GM21737 (cell line): ENCODE results near the gene IGFBP5.

ENCODE experiments used
- ATAC-seq: cut with Tn5 transposase; IDR thresholded peaks from one replicate; pipeline ENCODE4 v1.9.1; 2021; ENCODE audit warnings: mild to moderate bottlenecking, moderate library complexity; ENCODE audit not compliant: unreplicated experiment

The IGFBP5 gene

DNA sequence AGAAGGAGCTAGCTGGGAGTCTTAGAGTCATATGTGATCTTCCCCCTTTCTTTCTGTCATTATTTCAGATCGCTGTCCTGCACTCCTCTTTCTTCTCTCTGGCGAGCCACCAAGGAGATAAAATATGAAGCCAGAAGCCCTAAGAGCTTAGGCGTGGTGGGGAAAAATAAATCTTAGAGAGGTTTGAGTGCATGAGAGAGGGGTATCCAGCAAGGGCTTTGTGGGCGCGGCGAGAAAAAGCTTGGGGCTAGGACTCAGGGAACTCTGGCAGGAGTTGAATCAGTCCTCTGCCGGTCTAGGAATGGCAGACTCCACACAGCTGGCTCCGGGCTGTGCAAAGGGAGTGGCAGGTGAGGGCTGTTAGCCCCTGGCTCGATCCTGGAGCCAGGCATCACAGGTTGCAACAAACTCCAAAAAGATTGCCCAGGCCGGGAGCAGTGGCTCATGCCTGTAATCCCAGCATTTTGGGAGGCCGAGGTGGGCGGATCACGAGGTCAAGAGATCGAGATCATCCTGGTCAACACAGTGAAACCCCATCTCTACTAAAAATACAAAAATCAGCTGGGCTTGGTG, 20.1 kb upstream of the IGFBP5 start:
- no peak for ATAC-seq

DNA sequence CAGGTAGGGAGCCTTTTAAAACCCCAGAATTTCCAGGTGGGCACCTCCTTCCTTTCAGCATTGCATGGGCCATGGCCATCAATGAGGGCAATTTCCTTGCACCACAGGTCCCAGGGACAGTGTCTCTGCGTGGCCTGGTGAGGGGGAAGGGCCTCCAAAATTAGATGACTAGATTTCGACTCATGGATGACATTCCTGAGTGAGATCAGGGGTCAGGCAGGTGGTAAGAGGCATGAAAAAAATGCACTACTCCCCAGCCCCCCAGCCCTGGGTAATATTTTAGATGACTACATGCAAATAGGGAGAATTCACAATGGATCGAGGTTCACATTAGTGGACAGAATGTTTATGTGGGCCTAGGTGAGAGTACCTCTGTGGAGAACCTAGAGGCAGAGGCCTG, 19.0 kb upstream of the IGFBP5 start:
- ATAC-seq: no peak

- ATAC-seq: no peak
These were observed 18.5 kb upstream of the IGFBP5 start for GRCh38 chr2:216713691-216714336.

- ATAC-seq: no peak
These were observed 16.0 kb upstream of the IGFBP5 start for GRCh38 chr2:216711348-216711747.

GRCh38 chr2:216710551-216711301, 15.4 kb upstream of the IGFBP5 start:
- ATAC-seq: no peak

- ATAC-seq: no peak
These were observed 7.4 kb upstream of the IGFBP5 start for GRCh38 chr2:216702756-216703155.

DNA sequence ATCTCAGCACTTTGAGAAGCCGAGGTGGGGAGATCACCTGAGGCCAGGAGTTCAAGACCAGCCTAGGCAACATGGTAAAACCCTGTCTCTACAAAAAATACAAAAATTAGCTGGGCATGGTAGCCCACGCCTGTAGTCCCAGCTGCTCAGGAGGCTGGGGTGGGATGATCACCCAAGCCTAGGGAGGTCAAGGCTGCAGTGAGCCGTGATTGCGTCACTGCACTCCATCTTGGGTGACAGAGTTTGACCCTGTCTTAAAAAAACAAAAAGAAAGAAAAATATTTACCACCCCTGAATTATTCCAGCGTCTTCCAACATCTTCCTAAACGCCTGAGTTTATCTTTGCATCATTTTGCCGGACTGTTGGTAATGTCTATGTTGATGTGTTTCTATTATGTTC, 6.2 kb upstream of the IGFBP5 start:
- no peak for ATAC-seq

- no peak for ATAC-seq
These were observed 5.4 kb upstream of the IGFBP5 start for GRCh38 chr2:216700781-216701180.

GRCh38 chr2:216700088-216700567, 4.8 kb upstream of the IGFBP5 start:
- ATAC-seq: no peak

GRCh38 chr2:216698895-216699294, 3.5 kb upstream of the IGFBP5 start:
- ATAC-seq: no peak

- no peak for ATAC-seq
These were observed 2.9 kb upstream of the IGFBP5 start for GRCh38 chr2:216698293-216698692.

GRCh38 chr2:216696751-216697560, 1.6 kb upstream of the IGFBP5 start:
- no peak for ATAC-seq

DNA sequence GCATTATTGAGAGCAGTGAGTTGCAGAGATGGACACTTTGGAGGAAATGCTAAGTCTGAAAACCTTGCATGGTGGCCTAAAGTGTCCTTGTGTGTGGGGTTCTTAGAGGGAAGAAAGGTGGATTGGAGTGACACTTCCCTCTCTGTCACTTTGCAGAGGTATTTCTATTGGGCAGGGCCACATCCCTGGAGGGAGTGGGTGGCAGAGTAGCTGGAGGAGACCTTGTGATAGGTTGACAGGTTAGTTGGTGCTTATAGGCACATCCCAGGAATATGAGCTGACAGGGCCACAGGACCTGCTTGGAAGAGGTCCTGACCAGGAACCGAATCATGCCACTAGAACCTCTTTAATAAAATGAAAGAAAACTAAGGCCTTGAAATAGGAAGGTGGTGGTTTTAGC, 972 bp upstream of the IGFBP5 start:
- no peak for ATAC-seq

- ATAC-seq: no peak
These were observed 527 bp downstream of the IGFBP5 start for GRCh38 chr2:216694826-216695217.

DNA sequence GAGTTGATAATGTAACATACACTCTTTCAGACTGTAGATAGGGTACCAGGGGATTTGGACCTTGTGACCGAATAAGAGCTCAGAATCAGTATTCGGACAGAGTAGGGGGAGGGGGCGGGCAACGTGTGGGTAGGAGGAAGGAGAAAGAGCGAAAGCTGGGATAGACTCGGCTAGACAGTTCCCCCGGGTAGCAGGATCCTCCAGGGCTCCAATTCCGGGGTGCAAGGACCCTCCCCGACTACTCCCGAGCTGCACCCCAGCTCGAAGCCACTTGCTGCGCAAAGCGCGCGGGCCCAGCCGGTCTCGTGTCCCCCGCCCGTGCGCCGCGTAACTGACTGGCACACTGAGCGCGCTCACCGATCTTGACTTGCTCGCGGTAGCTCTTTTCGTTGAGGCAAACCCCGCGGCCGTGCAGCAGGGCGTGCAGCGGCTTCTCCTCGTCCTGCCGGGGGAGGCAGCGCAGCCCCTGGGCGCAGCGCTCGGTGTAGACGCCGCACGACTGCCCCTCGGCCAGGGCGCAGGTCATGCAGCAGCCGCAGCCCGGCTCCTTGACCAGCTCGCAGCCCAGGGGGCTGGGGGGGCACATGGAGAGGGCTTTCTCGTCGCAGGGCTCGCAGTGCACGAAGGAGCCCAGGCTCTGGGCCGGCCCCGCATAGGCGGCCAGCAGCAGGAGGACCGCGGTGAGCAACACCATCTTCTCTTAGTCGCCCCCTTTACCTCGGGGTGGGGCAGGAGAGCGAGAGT, 1.1 kb downstream of the IGFBP5 start:
- no peak for ATAC-seq

DNA sequence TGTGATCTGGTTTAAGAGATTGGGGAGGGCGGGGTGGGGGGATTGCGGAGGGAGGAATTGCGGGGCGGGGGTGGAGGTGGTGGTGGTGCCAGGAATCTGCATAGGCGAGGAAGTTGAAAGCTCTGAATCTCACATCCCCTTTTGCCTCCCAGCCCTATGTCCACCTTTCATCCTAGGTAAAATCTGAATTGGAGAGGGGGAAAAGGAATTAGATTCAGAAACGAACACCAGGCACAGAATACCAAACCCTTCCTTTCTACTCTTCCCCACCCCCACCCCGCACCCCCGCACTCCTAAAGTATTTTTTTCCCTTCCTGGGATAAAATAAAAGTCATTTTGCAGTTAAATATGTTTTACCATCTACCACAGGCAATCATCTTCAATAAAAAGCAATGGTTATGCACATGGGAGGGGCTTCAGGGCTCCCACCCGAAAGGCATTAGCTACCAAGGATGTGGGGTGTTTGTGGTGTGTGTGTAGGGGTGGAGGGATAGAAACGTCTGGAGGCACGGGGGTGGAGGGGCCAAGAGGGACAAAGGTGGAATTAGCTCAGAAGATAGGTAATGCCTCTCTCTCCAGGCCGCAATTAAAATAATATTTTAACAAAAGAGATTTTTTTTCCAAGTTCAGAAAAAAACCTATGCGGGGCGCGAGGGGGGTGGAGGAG, 1.8 kb downstream of the IGFBP5 start:
- ATAC-seq: no peak

DNA sequence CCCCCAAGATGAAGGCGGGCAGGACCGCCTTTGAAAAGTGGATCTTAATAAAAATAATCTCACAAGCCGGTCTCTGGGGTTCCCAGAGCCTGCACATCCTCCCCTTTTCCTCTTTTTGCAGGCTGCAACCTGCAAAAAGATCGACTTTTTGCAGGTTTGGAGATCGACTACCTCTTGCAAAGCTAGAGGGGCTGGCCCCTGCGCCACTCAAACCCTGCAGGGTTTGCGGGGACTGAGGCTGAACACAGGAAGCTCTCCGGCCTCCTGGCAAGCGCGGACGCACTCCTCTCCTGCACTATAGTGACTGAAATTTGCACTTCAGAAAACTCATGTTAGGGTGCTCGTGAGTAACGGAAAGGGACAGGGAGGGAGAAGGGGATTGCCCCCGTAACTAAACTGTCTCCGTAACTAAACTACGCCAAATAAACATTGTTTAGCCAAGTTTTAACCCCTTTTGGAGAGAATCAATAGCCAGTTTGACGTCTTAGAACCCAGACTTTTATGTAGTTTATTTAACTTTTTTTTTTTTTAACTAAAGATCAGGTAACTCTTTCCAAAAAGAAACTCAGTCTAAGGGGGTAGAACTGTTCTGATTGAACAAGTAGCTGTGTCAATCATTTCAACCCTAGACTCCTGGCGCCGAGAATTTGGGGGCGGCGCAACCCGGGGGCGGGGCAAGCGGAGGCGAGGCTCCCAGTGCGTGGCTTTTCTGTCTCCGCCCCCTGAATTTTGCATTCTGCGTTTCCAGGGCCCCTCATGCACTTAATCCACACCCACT, 2.5 kb downstream of the IGFBP5 start:
- ATAC-seq: no peak

GRCh38 chr2:216690853-216691741, 4.3 kb downstream of the IGFBP5 start:
- no peak for ATAC-seq
